Memory B cell (primary cell): Measurements from ENCODE around the gene SKIC3.
A peak's percentile ranks its signal among the peaks of the same experiment; 100 is the strongest.

Source experiments
- ATAC-seq: fragments of 150-1000 bp; cut with Tn5 transposase; 2 replicates; pipeline ENCODE4 v1.10.0; 2021; ENCODE audit warnings: low read depth, mild to moderate bottlenecking, moderate library complexity
- DNase-seq, 2 donors: peaks; one replicate each; pipeline ENCODE4 v3.0.0; 2022; ENCODE audit warnings: low spot score in 2 of 2
- H3K27ac Mint-ChIP-seq: one replicate; pipeline ENCODE4 v1.8.0; 2022; ENCODE audit warnings: mild to moderate bottlenecking, moderate library complexity, mixed read lengths
- H3K27me3 Mint-ChIP-seq: one replicate; pipeline ENCODE4 v1.8.0; 2022; ENCODE audit warnings: mixed read lengths
- H3K36me3 Mint-ChIP-seq: one replicate; pipeline ENCODE4 v1.8.0; 2022; ENCODE audit warnings: mild to moderate bottlenecking, mixed read lengths
- H3K4me1 Mint-ChIP-seq: one replicate; pipeline ENCODE4 v1.8.0; 2022; ENCODE audit warnings: mixed read lengths
- H3K4me3 Mint-ChIP-seq: one replicate; pipeline ENCODE4 v1.8.0; 2022; ENCODE audit warnings: mild to moderate bottlenecking, moderate library complexity, mixed read lengths
- H3K9me3 Mint-ChIP-seq: one replicate; pipeline ENCODE4 v1.8.0; 2022; ENCODE audit warnings: mixed read lengths

Gene SKIC3

GRCh38 chr5:95554647-95555548 lies at the start of gene SKIC3, which contains the start of gene ARSK:
Gene SKIC3 (minus strand): TSS chr5:95554977. CDS start chr5:95547150, 7,827 bp downstream.
Gene ARSK (plus strand): TSS chr5:95555101. CDS start chr5:95555279, 178 bp downstream.
- peak within 1 kb of the TSS; percentile 100 for H3K4me3 Mint-ChIP-seq
- peak; percentile 84 for ATAC-seq
- DNase-seq, result peak; percentile 89 to 92
- H3K36me3 Mint-ChIP-seq, result peaks cover 6% of the 10 kb centered on the region
- H3K4me1 Mint-ChIP-seq, result peaks cover 27% of the 10 kb centered on the region
- peak within 1 kb of the TSS; percentile 95 for H3K27ac Mint-ChIP-seq
- no peaks in the 10 kb centered on the region for H3K27me3 Mint-ChIP-seq
- no peaks in the 10 kb centered on the region for H3K9me3 Mint-ChIP-seq

- ATAC-seq, result no peak
These were observed 45.8 kb upstream of the SKIC3 start for GRCh38 chr5:95600557-95600956.

GRCh38 chr5:95599252-95599651 lies 44.5 kb upstream of the SKIC3 start:
- peaks cover 11% of the 10 kb centered on the region for H3K36me3 Mint-ChIP-seq
- DNase-seq (no peak), ATAC-seq (no peak)
- H3K27me3 Mint-ChIP-seq, result no peaks in the 10 kb centered on the region
- H3K4me1 Mint-ChIP-seq, result no peaks in the 10 kb centered on the region
- H3K4me3 Mint-ChIP-seq, result no peak overlapping the region
- no peaks in the 10 kb centered on the region for H3K9me3 Mint-ChIP-seq
- H3K27ac Mint-ChIP-seq, result no peak overlapping the region

More at GRCh38 chr5:95600557-95600956, 45.8 kb upstream of the SKIC3 start:
- H3K27ac Mint-ChIP-seq, result no peak overlapping the region
- no peak overlapping the region for H3K4me3 Mint-ChIP-seq
- H3K4me1 Mint-ChIP-seq, result no peaks in the 10 kb centered on the region
- peaks cover 12% of the 10 kb centered on the region for H3K36me3 Mint-ChIP-seq
- no peak for DNase-seq
- no peaks in the 10 kb centered on the region for H3K27me3 Mint-ChIP-seq
- H3K9me3 Mint-ChIP-seq, result no peaks in the 10 kb centered on the region

- Mint-ChIP-seq H3K27ac (no peak overlapping the region), H3K4me1 (peaks cover 6% of the 10 kb centered on the region), H3K27me3 (no peaks in the 10 kb centered on the region), H3K36me3 (peaks cover 10% of the 10 kb centered on the region), H3K9me3 (no peaks in the 10 kb centered on the region), H3K4me3 (no peak overlapping the region)
- ATAC-seq (no peak), DNase-seq (no peak)
These were observed 40.6 kb upstream of the SKIC3 start for GRCh38 chr5:95595289-95595931.

GRCh38 chr5:95591490-95591901 lies 36.7 kb upstream of the SKIC3 start:
- no peak for DNase-seq
- no peak overlapping the region for H3K27ac Mint-ChIP-seq
- no peak for ATAC-seq
- H3K27me3 Mint-ChIP-seq, result no peaks in the 10 kb centered on the region
- H3K4me3 Mint-ChIP-seq, result no peak overlapping the region
- H3K36me3 Mint-ChIP-seq, result peaks cover 7% of the 10 kb centered on the region
- H3K4me1 Mint-ChIP-seq, result peaks cover 10% of the 10 kb centered on the region
- H3K9me3 Mint-ChIP-seq, result no peaks in the 10 kb centered on the region

- H3K36me3 Mint-ChIP-seq, result peaks cover 7% of the 10 kb centered on the region
- ATAC-seq, result no peak
- H3K27ac Mint-ChIP-seq, result no peak overlapping the region
- no peaks in the 10 kb centered on the region for H3K27me3 Mint-ChIP-seq
- no peak overlapping the region for H3K4me3 Mint-ChIP-seq
- peaks cover 10% of the 10 kb centered on the region for H3K4me1 Mint-ChIP-seq
- no peak for DNase-seq
- no peaks in the 10 kb centered on the region for H3K9me3 Mint-ChIP-seq
These were observed 36.1 kb upstream of the SKIC3 start for GRCh38 chr5:95590880-95591279.

- H3K9me3 Mint-ChIP-seq, result no peaks in the 10 kb centered on the region
- no peak for DNase-seq
- no peak for ATAC-seq
- H3K4me1 Mint-ChIP-seq, result peaks cover 4% of the 10 kb centered on the region
- H3K36me3 Mint-ChIP-seq, result peaks cover 14% of the 10 kb centered on the region
- no peak overlapping the region for H3K4me3 Mint-ChIP-seq
- no peaks in the 10 kb centered on the region for H3K27me3 Mint-ChIP-seq
- H3K27ac Mint-ChIP-seq, result no peak overlapping the region
These were observed 29.2 kb upstream of the SKIC3 start for GRCh38 chr5:95583992-95584391.

- ATAC-seq (no peak), DNase-seq (no peak)
- Mint-ChIP-seq H3K27ac (no peak overlapping the region), H3K9me3 (no peaks in the 10 kb centered on the region), H3K4me1 (peaks cover 4% of the 10 kb centered on the region), H3K36me3 (peaks cover 14% of the 10 kb centered on the region), H3K4me3 (no peak overlapping the region), H3K27me3 (no peaks in the 10 kb centered on the region)
These were observed 26.8 kb upstream of the SKIC3 start for GRCh38 chr5:95581576-95581975.

- ATAC-seq, result no peak
- Mint-ChIP-seq H3K4me1 (peaks cover 2% of the 10 kb centered on the region), H3K4me3 (no peak overlapping the region), H3K27ac (no peak overlapping the region), H3K36me3 (peaks cover 55% of the 10 kb centered on the region), H3K9me3 (peaks cover 3% of the 10 kb centered on the region), H3K27me3 (no peaks in the 10 kb centered on the region)
- DNase-seq, result no peak
These were observed 17.2 kb upstream of the SKIC3 start for GRCh38 chr5:95572016-95572415.

- Mint-ChIP-seq H3K9me3 (no peaks in the 10 kb centered on the region), H3K4me3 (no peak overlapping the region), H3K27me3 (no peaks in the 10 kb centered on the region), H3K4me1 (peaks cover 8% of the 10 kb centered on the region), H3K36me3 (peaks cover 29% of the 10 kb centered on the region), H3K27ac (no peak overlapping the region)
- ATAC-seq, result no peak
- DNase-seq, result no peak
These were observed 10.6 kb upstream of the SKIC3 start for GRCh38 chr5:95565280-95565920.

GRCh38 chr5:95564450-95564849 lies 9.7 kb upstream of the SKIC3 start:
- Mint-ChIP-seq H3K4me3 (no peak overlapping the region), H3K36me3 (peaks cover 23% of the 10 kb centered on the region), H3K9me3 (no peaks in the 10 kb centered on the region), H3K27me3 (no peaks in the 10 kb centered on the region), H3K27ac (no peak overlapping the region), H3K4me1 (peaks cover 8% of the 10 kb centered on the region)
- DNase-seq (no peak), ATAC-seq (no peak)

GRCh38 chr5:95563367-95563766 lies 8.6 kb upstream of the SKIC3 start:
- H3K27ac Mint-ChIP-seq, result no peak overlapping the region
- no peaks in the 10 kb centered on the region for H3K9me3 Mint-ChIP-seq
- H3K4me3 Mint-ChIP-seq, result no peak overlapping the region
- no peaks in the 10 kb centered on the region for H3K27me3 Mint-ChIP-seq
- DNase-seq (no peak), ATAC-seq (no peak)
- peaks cover 6% of the 10 kb centered on the region for H3K4me1 Mint-ChIP-seq
- H3K36me3 Mint-ChIP-seq, result peaks cover 19% of the 10 kb centered on the region

- Mint-ChIP-seq H3K9me3 (no peaks in the 10 kb centered on the region), H3K27me3 (no peaks in the 10 kb centered on the region), H3K27ac (no peak overlapping the region), H3K4me3 (no peak overlapping the region), H3K36me3 (peaks cover 10% of the 10 kb centered on the region), H3K4me1 (peaks cover 6% of the 10 kb centered on the region)
- DNase-seq (no peak), ATAC-seq (no peak)
These were observed 7.5 kb upstream of the SKIC3 start for GRCh38 chr5:95562282-95562681.

GRCh38 chr5:95557841-95558240 lies 3.1 kb upstream of the SKIC3 start:
- Mint-ChIP-seq H3K27ac (no peak overlapping the region), H3K9me3 (no peaks in the 10 kb centered on the region), H3K4me3 (no peak overlapping the region), H3K27me3 (no peaks in the 10 kb centered on the region), H3K4me1 (peaks cover 13% of the 10 kb centered on the region), H3K36me3 (no peaks in the 10 kb centered on the region)
- no peak for DNase-seq
- ATAC-seq, result no peak
